ENCODE measurements around the gene B9D1. TPM values are rescaled to one million over a fixed set of nuclear protein-coding genes. Genes with fewer than 3 reads are reported as not detected.

Gene B9D1
- total and polyA plus RNA-seq, 5 donors from 2014 or later = 1.2 to 2.1 (median 1.6) TPM

- Histone ChIP-seq H3K9me3 (ENCODE audit: control insufficient read depth in 2 of 2, low read length in 2 of 2) (peaks cover 0 to 9% of the 10 kb centered on the region in 2 experiments), H3K36me3 (ENCODE audit: control insufficient read depth, insufficient read depth, low read length) (no peaks in the 10 kb centered on the region), H3K4me3 (ENCODE audit: low read depth, low read length) (no peak overlapping the region), H3K27me3 (ENCODE audit: control insufficient read depth, insufficient read depth, low read length) (no peaks in the 10 kb centered on the region), H3K27ac (ENCODE audit: insufficient read depth, low read length, poor library complexity, severe bottlenecking) (no peak overlapping the region), H3K4me1 (ENCODE audit: control insufficient read depth, insufficient read depth, low read length, poor library complexity, severe bottlenecking) (no peaks in the 10 kb centered on the region)
- no peak for ATAC-seq (ENCODE audit: low read depth in 2 of 2)
- H3K27ac Mint-ChIP-seq = no peak overlapping the region
- H3K4me3 Mint-ChIP-seq = no peak overlapping the region
- H3K27me3 Mint-ChIP-seq = no peaks in the 10 kb centered on the region
- no peaks in the 10 kb centered on the region for H3K36me3 Mint-ChIP-seq
- H3K9me3 Mint-ChIP-seq = peaks cover 0 to 13% (median 0%) of the 10 kb centered on the region in 7 donors
- no peak for DNase-seq
- no peaks in the 10 kb centered on the region for H3K4me1 Mint-ChIP-seq
Measured at GRCh38 chr17:19329136-19329535, 33.4 kb downstream of the B9D1 start.

DNA sequence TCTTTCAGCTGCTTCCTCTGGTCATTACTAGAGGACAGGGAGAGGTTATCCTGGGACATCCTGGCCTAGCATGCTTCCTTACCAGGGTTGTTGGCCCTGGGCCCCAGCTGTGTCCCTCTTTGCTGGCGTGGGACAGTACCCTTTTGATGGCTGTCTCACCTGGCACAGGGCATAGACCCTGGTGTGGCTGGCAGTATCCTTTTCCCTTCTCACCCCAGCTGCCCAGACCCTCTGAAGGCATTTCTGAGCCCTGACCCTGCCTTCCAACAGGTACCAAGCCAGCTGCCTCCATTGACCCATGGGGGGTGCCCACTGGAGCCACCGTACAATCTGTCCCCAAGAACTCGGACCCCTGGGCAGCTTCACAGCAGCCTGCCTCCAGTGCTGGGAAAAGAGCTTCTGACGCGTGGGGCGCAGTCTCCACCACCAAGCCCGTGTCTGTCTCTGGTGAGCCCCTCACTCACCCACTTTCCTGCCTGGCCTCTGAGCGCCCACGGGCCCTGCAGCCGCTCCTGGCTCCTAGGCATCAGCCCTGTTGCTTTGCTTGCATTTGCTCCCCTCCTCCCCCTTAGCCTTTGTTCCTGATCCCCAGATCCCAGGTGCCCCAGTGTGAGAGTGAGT lies 34.0 kb downstream of the B9D1 start:
- DNase-seq (no peak), ATAC-seq (ENCODE audit: low read depth in 2 of 2) (peak in 1 of 2 donors; percentile 25)
- Histone ChIP-seq H3K4me1 (ENCODE audit: control insufficient read depth, insufficient read depth, low read length, poor library complexity, severe bottlenecking) (no peaks in the 10 kb centered on the region), H3K36me3 (ENCODE audit: control insufficient read depth, insufficient read depth, low read length) (no peaks in the 10 kb centered on the region), H3K27me3 (ENCODE audit: control insufficient read depth, insufficient read depth, low read length) (no peaks in the 10 kb centered on the region), H3K9me3 (ENCODE audit: control insufficient read depth in 2 of 2, low read length in 2 of 2) (peaks cover 0 to 9% of the 10 kb centered on the region in 2 experiments), H3K27ac (ENCODE audit: insufficient read depth, low read length, poor library complexity, severe bottlenecking) (no peak overlapping the region), H3K4me3 (ENCODE audit: low read depth, low read length) (no peak overlapping the region)
- no peak overlapping the region for H3K4me3 Mint-ChIP-seq
- no peaks in the 10 kb centered on the region for H3K27me3 Mint-ChIP-seq
- no peak overlapping the region for H3K27ac Mint-ChIP-seq
- no peaks in the 10 kb centered on the region for H3K36me3 Mint-ChIP-seq
- peaks cover 0 to 13% (median 0%) of the 10 kb centered on the region in 7 donors for H3K9me3 Mint-ChIP-seq
- H3K4me1 Mint-ChIP-seq = no peaks in the 10 kb centered on the region

- H3K27ac ChIP-seq (ENCODE audit: insufficient read depth, low read length, poor library complexity, severe bottlenecking) = no peak overlapping the region
- H3K27me3 Mint-ChIP-seq = no peaks in the 10 kb centered on the region
Measured at GRCh38 chr17:19327031-19327783, 35.3 kb downstream of the B9D1 start.

GRCh38 chr17:19325542-19325941 lies 37.0 kb downstream of the B9D1 start:
- ATAC-seq (ENCODE audit: low read depth in 2 of 2) (no peak), DNase-seq (no peak)
- no peak overlapping the region for H3K27ac Mint-ChIP-seq
- H3K4me3 Mint-ChIP-seq = no peak overlapping the region
- Histone ChIP-seq H3K9me3 (ENCODE audit: control insufficient read depth in 2 of 2, low read length in 2 of 2) (peaks cover 0 to 9% of the 10 kb centered on the region in 2 experiments), H3K36me3 (ENCODE audit: control insufficient read depth, insufficient read depth, low read length) (no peaks in the 10 kb centered on the region), H3K4me1 (ENCODE audit: control insufficient read depth, insufficient read depth, low read length, poor library complexity, severe bottlenecking) (no peaks in the 10 kb centered on the region), H3K27ac (ENCODE audit: insufficient read depth, low read length, poor library complexity, severe bottlenecking) (no peak overlapping the region), H3K4me3 (ENCODE audit: low read depth, low read length) (no peak overlapping the region), H3K27me3 (ENCODE audit: control insufficient read depth, insufficient read depth, low read length) (no peaks in the 10 kb centered on the region)
- H3K9me3 Mint-ChIP-seq = peaks cover 0 to 13% (median 2%) of the 10 kb centered on the region in 7 donors
- peaks cover 4% of the 10 kb centered on the region for H3K36me3 Mint-ChIP-seq
- H3K4me1 Mint-ChIP-seq = no peaks in the 10 kb centered on the region
- H3K27me3 Mint-ChIP-seq = no peaks in the 10 kb centered on the region

More at GRCh38 chr17:19327031-19327783, 35.3 kb downstream of the B9D1 start:
- H3K4me3 ChIP-seq (ENCODE audit: low read depth, low read length) = no peak overlapping the region
- Mint-ChIP-seq H3K4me3 (no peak overlapping the region), H3K36me3 (peaks cover 4% of the 10 kb centered on the region), H3K4me1 (no peaks in the 10 kb centered on the region), H3K9me3 (peaks cover 0 to 13% (median 0%) of the 10 kb centered on the region in 7 donors), H3K27ac (no peak overlapping the region)
- ATAC-seq (ENCODE audit: low read depth in 2 of 2) (no peak), DNase-seq (no peak)
- no peaks in the 10 kb centered on the region for H3K27me3 ChIP-seq (ENCODE audit: control insufficient read depth, insufficient read depth, low read length)
- no peaks in the 10 kb centered on the region for H3K36me3 ChIP-seq (ENCODE audit: control insufficient read depth, insufficient read depth, low read length)
- no peaks in the 10 kb centered on the region for H3K4me1 ChIP-seq (ENCODE audit: control insufficient read depth, insufficient read depth, low read length, poor library complexity, severe bottlenecking)
- H3K9me3 ChIP-seq (ENCODE audit: control insufficient read depth in 2 of 2, low read length in 2 of 2) = peaks cover 0 to 9% of the 10 kb centered on the region in 2 experiments

DNA sequence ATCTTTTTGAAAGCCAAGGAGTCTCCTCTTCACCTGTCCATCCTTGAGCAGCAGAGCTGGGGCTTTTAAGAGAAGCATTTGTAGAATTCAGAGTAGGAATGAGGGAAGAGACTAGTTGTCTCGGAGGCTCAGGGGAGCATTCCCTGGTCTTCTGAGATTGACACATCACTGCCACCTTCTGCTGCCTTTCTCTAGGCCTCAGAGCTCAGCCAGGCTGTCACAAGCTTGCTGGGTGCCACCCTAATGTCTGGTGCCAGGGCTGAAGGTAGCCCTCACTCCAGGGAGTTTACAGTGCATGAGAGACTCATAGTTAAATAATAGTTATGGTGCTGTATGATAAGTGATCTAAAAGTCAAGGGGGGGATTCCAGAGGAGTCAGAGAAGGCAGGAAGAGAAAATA lies 39.7 kb downstream of the B9D1 start:
- Histone ChIP-seq H3K9me3 (ENCODE audit: control insufficient read depth in 2 of 2, low read length in 2 of 2) (peaks cover 0 to 9% of the 10 kb centered on the region in 2 experiments), H3K27ac (ENCODE audit: insufficient read depth, low read length, poor library complexity, severe bottlenecking) (no peak overlapping the region), H3K27me3 (ENCODE audit: control insufficient read depth, insufficient read depth, low read length) (no peaks in the 10 kb centered on the region), H3K4me3 (ENCODE audit: low read depth, low read length) (no peak overlapping the region), H3K36me3 (ENCODE audit: control insufficient read depth, insufficient read depth, low read length) (no peaks in the 10 kb centered on the region), H3K4me1 (ENCODE audit: control insufficient read depth, insufficient read depth, low read length, poor library complexity, severe bottlenecking) (no peaks in the 10 kb centered on the region)
- H3K9me3 Mint-ChIP-seq = peaks cover 0 to 13% (median 2%) of the 10 kb centered on the region in 7 donors
- H3K27ac Mint-ChIP-seq = no peak overlapping the region
- peaks cover 4% of the 10 kb centered on the region for H3K36me3 Mint-ChIP-seq
- DNase-seq (no peak), ATAC-seq (ENCODE audit: low read depth in 2 of 2) (no peak)
- no peaks in the 10 kb centered on the region for H3K27me3 Mint-ChIP-seq
- H3K4me1 Mint-ChIP-seq = no peaks in the 10 kb centered on the region
- H3K4me3 Mint-ChIP-seq = no peak overlapping the region

DNA sequence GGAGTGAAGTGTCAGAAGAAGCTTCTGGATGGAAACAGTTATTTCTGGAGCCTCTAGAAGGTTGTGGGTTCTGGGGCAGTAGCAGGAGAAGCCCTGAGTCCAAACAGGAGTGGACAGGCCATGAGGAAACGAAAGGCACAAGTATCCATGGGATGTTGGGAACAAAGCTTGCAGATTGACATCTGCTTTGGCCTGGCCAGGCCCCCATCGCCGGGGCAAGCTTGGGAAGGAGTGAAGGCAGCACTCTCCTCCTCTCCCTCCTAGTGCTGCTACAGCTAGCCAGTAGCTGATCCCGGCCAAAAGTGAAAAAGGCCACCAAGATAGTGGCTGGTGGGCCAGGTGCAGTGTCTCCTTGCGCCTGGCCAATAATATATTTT lies 40.4 kb downstream of the B9D1 start:
- Histone ChIP-seq H3K27ac (ENCODE audit: insufficient read depth, low read length, poor library complexity, severe bottlenecking) (no peak overlapping the region), H3K4me3 (ENCODE audit: low read depth, low read length) (no peak overlapping the region), H3K4me1 (ENCODE audit: control insufficient read depth, insufficient read depth, low read length, poor library complexity, severe bottlenecking) (no peaks in the 10 kb centered on the region), H3K9me3 (ENCODE audit: control insufficient read depth in 2 of 2, low read length in 2 of 2) (peaks cover 0 to 9% of the 10 kb centered on the region in 2 experiments), H3K27me3 (ENCODE audit: control insufficient read depth, insufficient read depth, low read length) (no peaks in the 10 kb centered on the region), H3K36me3 (ENCODE audit: control insufficient read depth, insufficient read depth, low read length) (no peaks in the 10 kb centered on the region)
- Mint-ChIP-seq H3K27me3 (no peaks in the 10 kb centered on the region), H3K36me3 (peaks cover 4% of the 10 kb centered on the region), H3K27ac (peak overlapping the region in 1 of 3 donors; percentile 66), H3K4me1 (no peaks in the 10 kb centered on the region), H3K4me3 (no peak overlapping the region), H3K9me3 (peaks cover 0 to 13% (median 2%) of the 10 kb centered on the region in 7 donors)
- no peak for ATAC-seq (ENCODE audit: low read depth in 2 of 2)
- no peak for DNase-seq

DNA sequence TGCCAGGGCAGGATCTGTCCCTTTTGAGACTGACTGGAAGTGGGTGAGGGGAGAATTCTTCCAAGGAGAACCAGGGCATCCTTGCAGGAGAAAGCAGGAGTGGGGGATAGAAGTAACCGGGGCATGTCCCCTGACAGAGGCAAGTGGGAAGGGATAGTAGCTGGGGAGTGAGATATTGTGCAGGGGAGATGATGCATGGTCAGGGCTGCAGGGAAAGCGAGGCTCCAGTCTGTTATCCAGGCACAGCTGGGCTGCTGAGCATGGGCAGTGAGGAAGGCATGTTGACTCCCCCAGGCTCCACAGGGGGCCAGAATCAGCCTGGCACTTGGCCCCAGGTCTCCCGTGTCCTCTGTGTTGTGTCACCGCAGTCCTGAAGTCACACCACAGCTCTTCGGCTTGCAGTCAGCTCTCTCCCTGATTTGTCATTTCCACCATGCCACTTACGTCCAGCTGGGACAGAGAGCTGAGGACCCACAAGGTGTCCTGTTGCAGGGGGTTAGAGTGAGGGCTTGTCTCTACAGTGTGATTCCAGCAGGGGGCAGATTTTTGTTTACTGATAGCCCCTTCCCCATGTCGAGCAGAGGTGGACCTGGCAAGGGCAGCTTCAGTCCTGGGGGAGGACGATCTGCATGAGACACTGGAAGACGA lies 40.9 kb downstream of the B9D1 start:
- H3K9me3 ChIP-seq (ENCODE audit: control insufficient read depth in 2 of 2, low read length in 2 of 2) = peaks cover 0 to 9% of the 10 kb centered on the region in 2 experiments
- H3K4me1 ChIP-seq (ENCODE audit: control insufficient read depth, insufficient read depth, low read length, poor library complexity, severe bottlenecking) = no peaks in the 10 kb centered on the region
- DNase-seq (no peak), ATAC-seq (ENCODE audit: low read depth in 2 of 2) (no peak)
- no peaks in the 10 kb centered on the region for H3K36me3 ChIP-seq (ENCODE audit: control insufficient read depth, insufficient read depth, low read length)
- no peaks in the 10 kb centered on the region for H3K27me3 ChIP-seq (ENCODE audit: control insufficient read depth, insufficient read depth, low read length)
- H3K4me3 Mint-ChIP-seq = no peak overlapping the region
- peaks cover 4% of the 10 kb centered on the region for H3K36me3 Mint-ChIP-seq
- H3K27ac ChIP-seq (ENCODE audit: insufficient read depth, low read length, poor library complexity, severe bottlenecking) = no peak overlapping the region
- H3K27me3 Mint-ChIP-seq = no peaks in the 10 kb centered on the region
- no peak overlapping the region for H3K4me3 ChIP-seq (ENCODE audit: low read depth, low read length)
- peaks cover 0 to 13% (median 2%) of the 10 kb centered on the region in 7 donors for H3K9me3 Mint-ChIP-seq
- H3K27ac Mint-ChIP-seq = peak overlapping the region in 2 of 3 donors; percentile 36 to 66
- H3K4me1 Mint-ChIP-seq = no peaks in the 10 kb centered on the region

Measured in CD4-positive, CD25-positive, alpha-beta regulatory T cell (primary cell).